ENCODE results near the gene C17orf67. TPM values are rescaled to one million over a fixed set of nuclear protein-coding genes. Genes with fewer than 3 reads are reported as not detected.

C17orf67 gene, protein sequence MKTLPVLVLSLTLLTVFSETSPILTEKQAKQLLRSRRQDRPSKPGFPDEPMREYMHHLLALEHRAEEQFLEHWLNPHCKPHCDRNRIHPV
- total RNA-seq = 1 to 10 TPM in 2 of 4 donors, under 1 TPM in 2; 0.52 to 3.7 (median 1.0) TPM

DNA sequence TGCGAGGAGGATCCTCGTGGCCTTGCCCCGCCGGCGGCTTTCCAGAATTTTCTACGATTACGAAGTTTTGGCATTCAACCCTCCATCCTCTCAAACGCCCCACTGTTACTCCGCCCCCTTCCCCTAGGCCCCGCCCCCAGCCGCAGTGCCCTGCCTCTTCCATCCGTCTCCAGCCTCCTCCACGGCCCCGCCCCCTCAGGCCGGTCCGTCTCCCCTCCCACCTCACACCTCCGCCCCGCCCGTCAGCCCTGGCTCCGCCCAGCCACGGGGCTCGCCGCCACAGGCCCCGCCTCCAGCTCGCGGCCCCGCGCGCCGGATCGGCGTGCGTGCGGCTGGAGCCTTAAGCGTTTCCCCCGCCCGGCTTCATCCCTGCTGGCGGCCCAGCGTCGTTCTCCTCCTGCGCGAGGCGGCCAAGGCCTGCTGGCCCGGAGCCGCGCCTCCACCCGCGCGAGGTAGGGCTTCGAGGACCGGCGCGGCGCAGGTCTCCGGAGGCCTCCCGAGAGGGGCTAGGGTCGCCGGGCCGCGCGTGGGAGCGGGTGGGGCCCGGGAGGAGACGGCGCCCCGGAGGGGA is at the start of gene C17orf67, which contains the start of gene DGKE:
TSS of gene C17orf67 (minus strand) at position 112 of the 571 bp plus-strand sequence. CDS start 18,110 bp downstream, outside the sequence.
TSS of gene DGKE (plus strand) at position 343 of the 571 bp plus-strand sequence. CDS start 645 bp downstream, outside the sequence.
- H3K4me1 ChIP-seq = peaks cover 32% of the 10 kb centered on the region
- peak within 1 kb of the TSS; percentile 75 for H3K27ac ChIP-seq
- no peaks in the 10 kb centered on the region for H3K9me3 ChIP-seq
- 1% methylated on average over 25 of the region's 66 CpGs for WGBS
- TF ChIP-seq EP300 (IDR thresholded peaks at IDR 0.05) (no peak), POLR2A (IDR thresholded peaks at IDR 0.05) (peak in 1 of 2 donors; percentile 27)
- TF ChIP-seq, protein P1, sequence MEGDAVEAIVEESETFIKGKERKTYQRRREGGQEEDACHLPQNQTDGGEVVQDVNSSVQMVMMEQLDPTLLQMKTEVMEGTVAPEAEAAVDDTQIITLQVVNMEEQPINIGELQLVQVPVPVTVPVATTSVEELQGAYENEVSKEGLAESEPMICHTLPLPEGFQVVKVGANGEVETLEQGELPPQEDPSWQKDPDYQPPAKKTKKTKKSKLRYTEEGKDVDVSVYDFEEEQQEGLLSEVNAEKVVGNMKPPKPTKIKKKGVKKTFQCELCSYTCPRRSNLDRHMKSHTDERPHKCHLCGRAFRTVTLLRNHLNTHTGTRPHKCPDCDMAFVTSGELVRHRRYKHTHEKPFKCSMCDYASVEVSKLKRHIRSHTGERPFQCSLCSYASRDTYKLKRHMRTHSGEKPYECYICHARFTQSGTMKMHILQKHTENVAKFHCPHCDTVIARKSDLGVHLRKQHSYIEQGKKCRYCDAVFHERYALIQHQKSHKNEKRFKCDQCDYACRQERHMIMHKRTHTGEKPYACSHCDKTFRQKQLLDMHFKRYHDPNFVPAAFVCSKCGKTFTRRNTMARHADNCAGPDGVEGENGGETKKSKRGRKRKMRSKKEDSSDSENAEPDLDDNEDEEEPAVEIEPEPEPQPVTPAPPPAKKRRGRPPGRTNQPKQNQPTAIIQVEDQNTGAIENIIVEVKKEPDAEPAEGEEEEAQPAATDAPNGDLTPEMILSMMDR (IDR thresholded peaks at IDR 0.05) = no peak
- H3K4me3 ChIP-seq = peak within 1 kb of the TSS; percentile 80
- H3K27me3 ChIP-seq = no peaks in the 10 kb centered on the region
- H3K36me3 ChIP-seq = no peaks in the 10 kb centered on the region
- peak; percentile 98 to 99 for DNase-seq (ENCODE audit: low spot score in 2 of 2)

DNA sequence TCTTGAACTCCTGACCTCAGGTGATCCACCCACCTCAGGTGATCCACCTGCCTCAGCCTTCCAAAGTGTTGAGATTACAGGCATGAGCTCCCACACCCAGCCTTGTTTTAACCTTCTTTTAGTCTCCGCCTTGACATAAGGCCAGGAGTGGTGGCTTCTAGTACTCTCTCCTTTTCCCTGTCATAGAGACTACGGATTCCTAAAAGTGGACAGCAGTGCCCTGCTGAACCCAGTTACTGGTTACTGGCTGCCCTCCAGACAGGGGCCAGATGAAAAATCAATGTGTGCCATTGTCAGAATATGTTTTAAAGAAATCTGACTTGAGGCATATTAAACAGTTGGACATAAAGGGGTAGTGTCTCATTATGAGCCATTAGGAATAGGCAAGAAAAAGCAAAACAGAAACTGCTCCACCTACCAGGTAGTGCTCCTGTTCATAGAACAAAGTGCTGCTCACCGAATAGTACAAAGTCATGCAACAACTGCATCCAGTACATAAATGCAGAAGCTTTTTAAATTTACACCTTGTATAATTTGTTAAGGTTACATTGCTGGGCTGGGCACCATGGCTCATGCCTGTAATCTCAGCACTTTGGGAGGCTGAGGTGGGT is 48.1 kb upstream of the C17orf67 start:
- TF ChIP-seq POLR2AphosphoS5 (IDR thresholded peaks at IDR 0.05) (no peak), POLR2A (IDR thresholded peaks at IDR 0.05) (no peak), EP300 (IDR thresholded peaks at IDR 0.05) (no peak)
- TF ChIP-seq, protein P1 (IDR thresholded peaks at IDR 0.05) = no peak
- peaks cover 6% of the 10 kb centered on the region for H3K36me3 ChIP-seq
- H3K9me3 ChIP-seq = no peaks in the 10 kb centered on the region
- H3K4me3 ChIP-seq = no peak overlapping the region
- DNase-seq (ENCODE audit: low spot score in 2 of 2) = no peak
- H3K27me3 ChIP-seq = no peaks in the 10 kb centered on the region
- H3K27ac ChIP-seq = no peak overlapping the region
- WGBS = 91% methylated on average over 3 of the region's 3 CpGs
- no peaks in the 10 kb centered on the region for H3K4me1 ChIP-seq

DNA sequence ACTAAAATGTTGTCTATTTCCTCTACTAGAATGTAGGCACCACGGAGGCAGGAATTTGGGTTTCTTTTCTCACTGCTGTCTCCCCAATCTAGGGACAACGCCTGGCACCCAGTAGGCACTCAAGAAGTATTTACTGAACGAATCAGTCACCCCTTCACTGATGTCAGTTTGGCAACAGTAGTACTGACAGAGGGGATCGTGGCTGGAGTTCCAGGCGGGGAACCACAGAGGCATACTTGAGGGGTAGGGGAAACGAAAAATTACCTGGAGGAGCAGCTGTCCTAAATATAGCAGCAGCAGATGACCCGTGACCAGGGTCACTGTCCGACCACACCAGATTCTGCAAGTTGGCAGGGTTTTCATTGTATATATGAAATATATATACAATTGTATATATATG is 46.9 kb upstream of the C17orf67 start:
- Histone ChIP-seq H3K27ac (no peak overlapping the region), H3K9me3 (no peaks in the 10 kb centered on the region), H3K27me3 (no peaks in the 10 kb centered on the region), H3K4me3 (no peak overlapping the region), H3K36me3 (no peaks in the 10 kb centered on the region), H3K4me1 (no peaks in the 10 kb centered on the region)
- TF ChIP-seq EP300 (IDR thresholded peaks at IDR 0.05) = no peak
- DNase-seq (ENCODE audit: low spot score in 2 of 2) = no peak
- WGBS = 87% methylated on average over 8 of the region's 8 CpGs

DNA sequence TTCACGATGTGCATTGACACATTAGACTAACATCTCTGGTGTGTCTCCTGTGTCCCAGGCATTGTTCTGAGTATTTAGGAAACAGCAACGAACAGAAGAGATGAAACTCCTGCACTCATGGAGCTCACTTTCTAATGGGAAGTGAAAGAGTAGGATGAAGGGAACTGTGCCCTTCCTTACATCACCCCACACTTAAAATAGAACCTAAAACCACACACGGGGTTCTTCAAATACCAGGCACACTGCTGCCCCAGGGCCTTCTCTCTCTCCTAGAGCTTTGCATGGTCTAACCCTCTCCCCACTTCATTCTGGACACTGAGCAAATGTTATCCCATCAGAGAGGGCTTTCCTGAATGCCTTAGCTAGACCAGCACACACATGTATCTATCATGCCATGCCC is 46.4 kb upstream of the C17orf67 start:
- no peak for DNase-seq (ENCODE audit: low spot score in 2 of 2)
- no peak for TF ChIP-seq POLR2A (IDR thresholded peaks at IDR 0.05)
- Histone ChIP-seq H3K9me3 (no peaks in the 10 kb centered on the region), H3K4me1 (no peaks in the 10 kb centered on the region), H3K36me3 (no peaks in the 10 kb centered on the region), H3K4me3 (no peak overlapping the region), H3K27ac (no peak overlapping the region), H3K27me3 (no peaks in the 10 kb centered on the region)
- WGBS = 72% methylated on average over 3 of the region's 3 CpGs

DNA sequence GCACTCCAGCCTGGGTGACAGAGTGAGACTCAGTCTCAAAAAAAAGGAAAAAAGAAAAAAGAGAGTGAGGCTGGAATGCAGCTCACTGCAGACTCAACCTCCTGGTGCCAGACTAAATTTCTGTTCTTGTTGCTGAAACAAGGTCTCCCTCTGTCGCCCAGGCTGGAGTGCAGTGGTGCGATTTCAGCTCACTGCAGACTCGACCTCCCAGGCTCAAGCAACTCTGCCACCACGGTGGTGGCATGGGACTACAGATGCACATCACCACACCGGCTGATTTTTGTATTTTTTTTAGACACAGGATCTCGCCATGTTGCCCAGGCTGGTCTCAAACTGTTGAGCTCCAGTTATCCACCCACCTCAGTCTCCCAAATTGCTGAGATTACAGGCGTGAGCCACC is 45.6 kb upstream of the C17orf67 start:
- no peak for TF ChIP-seq POLR2AphosphoS5 (IDR thresholded peaks at IDR 0.05)
- TF ChIP-seq, protein P1 (IDR thresholded peaks at IDR 0.05) = no peak
- TF ChIP-seq POLR2A (IDR thresholded peaks at IDR 0.05) = no peak
- no peak for TF ChIP-seq EP300 (IDR thresholded peaks at IDR 0.05)
- H3K36me3 ChIP-seq = no peaks in the 10 kb centered on the region
- no peaks in the 10 kb centered on the region for H3K27me3 ChIP-seq
- WGBS = 89% methylated on average over 7 of the region's 7 CpGs
- no peaks in the 10 kb centered on the region for H3K9me3 ChIP-seq
- DNase-seq (ENCODE audit: low spot score in 2 of 2) = no peak
- no peak overlapping the region for H3K4me3 ChIP-seq
- no peak overlapping the region for H3K27ac ChIP-seq
- no peaks in the 10 kb centered on the region for H3K4me1 ChIP-seq

DNA sequence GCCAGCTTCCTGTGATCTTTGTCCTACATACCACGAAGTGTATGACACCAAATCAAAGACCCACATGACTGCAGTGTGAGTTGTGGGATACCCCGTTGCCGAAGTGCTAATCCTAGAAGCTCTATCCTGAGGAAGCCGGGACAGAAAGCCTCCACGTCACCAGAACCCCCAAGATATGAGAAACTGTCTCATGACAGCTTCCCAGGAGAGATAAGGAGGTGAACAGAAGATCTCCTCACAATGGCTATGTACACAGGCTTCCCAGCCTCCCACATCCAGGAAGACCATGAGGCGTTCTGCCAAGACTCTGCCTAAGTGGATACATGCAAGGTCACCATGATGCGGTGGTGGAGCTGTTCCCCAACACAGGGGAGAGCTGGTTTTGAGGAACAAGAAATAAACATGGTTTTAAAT is 43.1 kb upstream of the C17orf67 start:
- Histone ChIP-seq H3K27me3 (no peaks in the 10 kb centered on the region), H3K36me3 (no peaks in the 10 kb centered on the region), H3K4me3 (no peak overlapping the region), H3K9me3 (no peaks in the 10 kb centered on the region), H3K27ac (no peak overlapping the region), H3K4me1 (no peaks in the 10 kb centered on the region)
- DNase-seq (ENCODE audit: low spot score in 2 of 2) = no peak
- 88% methylated on average over 7 of the region's 7 CpGs for WGBS
- TF ChIP-seq POLR2A (IDR thresholded peaks at IDR 0.05) (no peak), EP300 (IDR thresholded peaks at IDR 0.05) (no peak), POLR2AphosphoS5 (IDR thresholded peaks at IDR 0.05) (no peak)
- TF ChIP-seq, protein P1 (IDR thresholded peaks at IDR 0.05) = no peak
